Nucleus accumbens (tissue), 56 donors: ENCODE measurements around the gene TIAM1.
A peak's percentile ranks its signal among the peaks of the same experiment; 100 is the strongest.

Source experiments
- DNase-seq, 56 donors: peaks; one replicate each; lab custom pipeline; 2025; lab: John Stamatoyannopoulos, UW

Gene TIAM1

GRCh38 chr21:31289702-31290101 lies 54.4 kb downstream of the TIAM1 start:
- DNase-seq, result no peak

- DNase-seq, result no peak
Observed at GRCh38 chr21:31288191-31288590, 55.9 kb downstream of the TIAM1 start.

GRCh38 chr21:31287201-31287600 lies 56.9 kb downstream of the TIAM1 start:
- DNase-seq, result no peak

GRCh38 chr21:31286621-31287020 lies 57.4 kb downstream of the TIAM1 start:
- no peak for DNase-seq

GRCh38 chr21:31284797-31285397 lies 59.2 kb downstream of the TIAM1 start:
- no peak for DNase-seq

GRCh38 chr21:31283025-31283424 lies 61.0 kb downstream of the TIAM1 start:
- no peak for DNase-seq

- no peak for DNase-seq
Observed at GRCh38 chr21:31282095-31282709, 61.9 kb downstream of the TIAM1 start.

GRCh38 chr21:31281561-31281960 lies 62.5 kb downstream of the TIAM1 start:
- DNase-seq, result no peak

- no peak for DNase-seq
Observed at GRCh38 chr21:31279986-31280385, 64.1 kb downstream of the TIAM1 start.

- no peak for DNase-seq
Observed at GRCh38 chr21:31279214-31279613, 64.8 kb downstream of the TIAM1 start.

GRCh38 chr21:31278511-31279130 lies 65.4 kb downstream of the TIAM1 start:
- no peak for DNase-seq

GRCh38 chr21:31276663-31277062 lies 67.4 kb downstream of the TIAM1 start:
- no peak for DNase-seq

GRCh38 chr21:31275901-31276300 lies 68.2 kb downstream of the TIAM1 start:
- DNase-seq, result no peak

GRCh38 chr21:31273278-31273677 lies 70.8 kb downstream of the TIAM1 start:
- no peak for DNase-seq

GRCh38 chr21:31268090-31268489 lies 76.0 kb downstream of the TIAM1 start:
- no peak for DNase-seq

- DNase-seq, result no peak
Observed at GRCh38 chr21:31267644-31268043, 76.4 kb downstream of the TIAM1 start.

- peak in 3 of 56 donors; percentile 23 to 29 (median 28) for DNase-seq
Observed at GRCh38 chr21:31266241-31266640, 77.8 kb downstream of the TIAM1 start.

GRCh38 chr21:31265366-31266013 lies 78.6 kb downstream of the TIAM1 start:
- peak in 11 of 56 donors; percentile 11 to 42 (median 23) for DNase-seq

GRCh38 chr21:31264574-31264973 lies 79.5 kb downstream of the TIAM1 start:
- no peak for DNase-seq

- DNase-seq, result no peak
Observed at GRCh38 chr21:31262728-31263127, 81.3 kb downstream of the TIAM1 start.

GRCh38 chr21:31261759-31262158 lies 82.3 kb downstream of the TIAM1 start:
- no peak for DNase-seq

- DNase-seq, result no peak
Observed at GRCh38 chr21:31260790-31261189, 83.3 kb downstream of the TIAM1 start.
